Kidney capillary endothelial cell (primary cell): ENCODE data around the gene SIRT4.
"Not testable (repeated sequence)": the region's sequence is repeated elsewhere in the genome, so short reads cannot be mapped to it uniquely, and the experiment has no call there.

ENCODE experiments used
- DNase-seq: peaks from one replicate; pipeline ENCODE4 v3.0.0-alpha.2; 2018; ENCODE audit warnings: low spot score

Gene SIRT4

DNA sequence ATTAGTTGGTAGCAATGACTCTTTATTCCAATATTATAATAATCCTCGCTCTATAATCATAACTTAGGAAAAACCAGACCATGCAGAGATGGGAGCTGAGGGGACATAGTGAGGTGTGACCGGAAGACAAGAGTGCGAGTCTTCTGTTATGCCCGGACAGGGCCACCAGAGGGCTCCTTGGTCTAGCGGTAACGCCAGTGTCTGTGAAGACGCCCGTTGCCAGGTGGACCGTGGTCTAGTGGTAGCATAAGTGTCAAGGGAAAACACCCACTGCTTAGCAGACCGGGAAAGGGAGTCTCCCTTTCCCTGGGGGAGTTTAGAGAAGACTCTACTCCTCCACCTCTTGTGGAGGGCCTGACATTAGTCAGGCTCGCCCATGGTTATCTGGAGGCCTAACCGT lies 33.3 kb downstream of the SIRT4 start:
- DNase-seq: not testable (repeated sequence)

GRCh38 chr12:120336392-120336791 lies 34.3 kb downstream of the SIRT4 start:
- not testable (repeated sequence) for DNase-seq

DNA sequence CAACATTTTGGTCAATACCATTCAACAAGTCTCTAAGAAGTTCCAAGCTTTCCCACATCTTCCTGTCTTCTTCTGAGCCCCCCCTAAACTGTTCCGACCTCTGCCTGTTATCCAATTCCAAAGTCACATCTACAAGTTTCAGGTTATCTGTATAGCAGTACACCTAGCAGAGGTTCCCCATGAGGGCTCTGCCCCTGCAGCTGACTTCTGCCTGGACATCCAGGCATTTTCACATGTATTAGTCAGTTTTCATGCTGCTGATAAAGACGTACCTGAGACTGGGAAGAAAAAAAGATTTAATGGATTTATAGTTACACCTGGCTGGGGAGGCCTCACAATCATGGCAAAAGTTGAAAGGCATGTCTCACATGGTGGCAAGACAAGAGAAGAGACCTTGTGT lies 35.6 kb downstream of the SIRT4 start:
- no peak for DNase-seq

GRCh38 chr12:120339256-120339655 lies 37.1 kb downstream of the SIRT4 start:
- no peak for DNase-seq

DNA sequence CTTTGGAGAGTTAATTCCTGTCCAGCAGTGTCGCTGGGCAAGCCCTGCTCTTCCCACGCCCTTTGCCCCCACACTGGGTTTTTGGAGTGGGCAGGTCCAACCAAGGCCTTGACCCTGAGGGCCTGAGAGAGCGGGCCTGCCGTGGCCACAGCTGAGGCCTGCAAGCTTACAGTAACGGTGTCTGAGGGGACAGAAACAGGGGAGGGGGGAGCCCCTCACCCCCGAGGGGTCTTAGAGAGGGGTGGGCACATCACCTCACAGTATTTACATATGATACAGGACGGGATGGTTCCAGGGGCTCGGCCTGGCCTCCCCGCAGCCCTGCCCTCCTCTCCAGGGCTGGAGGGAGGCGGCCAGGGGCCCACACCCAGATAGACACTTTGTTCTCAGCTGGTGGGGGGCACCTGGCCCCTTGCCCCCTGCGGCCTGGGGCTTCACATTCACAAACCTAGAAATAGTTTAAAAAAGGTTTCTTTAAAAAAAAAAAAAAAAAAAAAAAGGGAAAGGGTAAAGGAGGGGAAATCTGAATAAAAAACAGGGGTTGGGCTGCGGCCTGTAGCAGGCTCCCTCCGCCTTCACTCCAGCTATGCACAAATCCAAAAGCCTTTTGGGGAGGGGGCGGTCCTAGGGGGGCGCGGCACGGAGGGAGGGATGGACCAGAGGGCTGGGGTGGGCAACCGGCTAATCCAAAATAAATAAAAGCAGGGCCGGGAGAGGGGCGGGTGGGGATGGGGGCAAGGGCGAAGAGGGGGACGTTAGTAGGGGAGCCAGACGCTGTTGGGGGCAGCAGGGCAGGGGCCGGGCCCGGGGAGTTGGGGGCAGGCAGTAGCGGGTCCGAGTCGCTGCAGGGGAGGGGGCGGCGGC lies 40.3 kb downstream of the SIRT4 start:
- no peak for DNase-seq

- DNase-seq: no peak
Observed at GRCh38 chr12:120343039-120343537, 41.0 kb downstream of the SIRT4 start.

DNA sequence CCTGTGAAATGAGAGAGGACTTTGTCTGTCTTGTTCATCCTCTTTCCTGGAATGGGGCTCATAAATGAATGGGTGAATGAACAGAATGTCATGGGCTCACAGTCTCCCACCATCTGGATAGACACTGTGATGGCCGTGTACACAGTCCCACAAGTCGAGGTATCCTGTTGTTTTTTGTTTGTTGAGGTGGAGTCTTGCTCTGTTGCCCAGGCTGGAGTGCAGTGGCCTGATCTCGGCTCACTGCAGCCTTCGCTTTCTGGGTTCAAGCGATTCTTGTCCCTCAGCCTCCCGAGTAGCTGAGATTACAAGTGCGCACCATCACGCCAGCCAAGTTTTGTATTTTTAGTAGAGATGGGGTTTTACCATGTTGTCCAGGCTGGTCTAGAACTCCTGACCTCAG lies 41.6 kb downstream of the SIRT4 start:
- no peak for DNase-seq

DNA sequence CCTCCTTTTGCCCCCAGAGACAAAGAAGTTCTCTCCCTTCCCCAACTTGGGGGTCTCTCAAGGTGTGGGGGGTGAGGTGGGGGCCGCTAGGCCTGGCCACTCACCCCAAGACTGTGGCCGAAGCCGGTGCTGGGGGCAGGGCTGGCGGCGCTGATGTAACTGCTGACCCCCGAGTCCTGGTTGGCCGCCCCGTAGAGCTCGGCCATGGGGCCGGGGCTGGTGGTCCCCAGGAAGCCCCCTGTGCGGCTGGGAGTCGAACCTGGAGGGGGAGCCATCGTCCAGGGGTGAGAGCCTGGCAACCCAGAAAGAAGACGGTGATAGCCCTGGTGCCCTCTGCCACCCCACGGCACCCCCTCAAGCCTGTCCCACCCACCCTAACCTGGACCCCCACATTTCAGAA lies 43.9 kb downstream of the SIRT4 start:
- no peak for DNase-seq

DNA sequence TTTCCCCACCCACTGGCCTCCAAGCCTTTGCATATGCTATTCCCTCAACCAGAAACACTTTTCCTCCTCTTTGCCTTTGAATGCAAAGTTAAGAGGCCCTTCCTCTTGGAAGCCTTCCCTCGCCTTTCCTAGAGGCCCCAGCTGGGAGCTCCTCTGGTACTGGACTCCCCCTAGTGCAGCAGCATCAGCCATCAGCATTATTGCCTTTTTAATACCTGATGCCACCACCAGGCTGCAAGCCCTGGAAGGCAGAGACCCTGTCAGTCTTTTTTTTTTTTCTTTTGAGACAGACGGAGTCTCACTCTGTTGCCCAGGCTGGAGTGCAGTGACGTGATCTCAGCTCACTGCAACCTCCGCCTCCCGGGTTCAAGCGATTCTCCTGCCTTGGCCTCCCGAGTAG lies 44.6 kb downstream of the SIRT4 start:
- DNase-seq: no peak

DNA sequence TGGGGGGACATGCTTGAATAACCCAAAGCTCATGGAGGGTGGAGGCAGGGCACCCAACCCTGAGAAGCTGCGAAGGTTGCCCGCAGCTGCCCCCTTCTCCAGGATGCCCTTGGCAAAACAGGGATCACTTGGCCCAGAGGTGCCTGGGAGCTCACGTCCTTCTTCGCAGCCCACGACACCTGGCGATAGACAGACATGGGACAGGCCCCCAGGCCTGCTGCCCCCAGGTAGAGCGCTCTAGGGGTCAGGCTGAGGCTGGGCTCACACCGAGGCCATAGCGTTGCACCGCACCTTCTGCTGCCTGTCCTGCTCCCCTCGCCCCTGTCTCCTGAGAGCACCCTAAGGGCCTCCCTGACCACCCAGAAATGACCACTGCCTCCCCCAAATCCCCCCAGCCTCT lies 45.6 kb downstream of the SIRT4 start:
- DNase-seq: no peak

DNA sequence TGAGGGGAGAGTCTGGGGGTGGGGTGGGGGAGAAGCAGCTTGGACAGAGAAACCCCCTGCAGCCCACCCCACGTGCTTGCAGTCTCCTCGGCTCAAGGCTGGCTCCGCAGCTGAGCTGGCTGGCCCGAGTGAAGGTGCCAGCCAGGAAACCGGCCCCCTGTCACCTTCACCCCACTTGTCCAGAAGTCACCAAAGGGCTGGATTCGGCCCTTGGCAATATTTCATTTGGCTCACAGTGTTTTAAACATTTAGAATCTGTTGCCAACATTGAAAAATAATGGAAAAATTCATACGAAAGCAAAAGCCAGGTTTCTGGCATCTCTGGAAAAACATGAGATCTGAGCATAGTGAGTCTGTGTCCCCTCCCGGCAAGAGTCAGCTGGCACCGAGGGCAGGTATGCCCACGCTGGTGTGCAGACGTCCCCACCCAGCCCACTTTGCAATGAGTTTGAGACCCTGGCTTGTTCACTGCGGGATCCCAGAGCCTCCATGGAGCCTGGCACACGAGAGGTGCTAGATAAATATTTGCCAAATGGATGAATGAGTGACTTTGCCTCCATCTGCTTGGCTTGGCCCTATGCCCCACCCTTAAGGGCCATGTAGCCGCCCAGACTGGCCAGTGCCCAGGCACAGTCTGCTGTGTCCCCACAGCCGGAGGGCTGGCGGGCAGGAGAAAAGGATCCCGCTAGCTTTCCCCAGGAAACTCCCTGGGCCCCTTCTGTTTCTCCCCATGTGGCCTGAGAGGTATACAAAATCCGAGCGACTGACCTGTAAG lies 48.6 kb downstream of the SIRT4 start:
- DNase-seq: no peak

DNA sequence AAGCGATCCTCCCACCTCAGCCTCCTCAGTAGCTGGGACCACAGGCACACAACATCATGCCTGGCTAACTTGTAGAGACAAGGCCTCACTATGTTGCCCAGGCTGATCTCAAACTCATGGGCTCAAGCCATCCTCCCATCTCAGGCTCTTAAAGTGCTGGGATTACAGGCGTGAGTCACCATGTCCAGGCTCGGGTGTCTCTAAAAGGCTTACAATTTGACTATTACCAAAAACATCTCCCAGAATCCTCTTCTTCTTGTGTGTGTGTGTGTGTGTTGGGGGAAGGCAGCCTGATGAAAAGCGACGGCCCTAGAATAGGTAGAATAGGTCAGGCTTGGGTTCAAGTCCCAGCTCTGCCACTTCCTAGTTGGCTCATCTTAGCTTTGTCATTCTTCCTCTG lies 50.0 kb downstream of the SIRT4 start:
- no peak for DNase-seq

GRCh38 chr12:120353136-120353535 lies 51.0 kb downstream of the SIRT4 start:
- DNase-seq: no peak

DNA sequence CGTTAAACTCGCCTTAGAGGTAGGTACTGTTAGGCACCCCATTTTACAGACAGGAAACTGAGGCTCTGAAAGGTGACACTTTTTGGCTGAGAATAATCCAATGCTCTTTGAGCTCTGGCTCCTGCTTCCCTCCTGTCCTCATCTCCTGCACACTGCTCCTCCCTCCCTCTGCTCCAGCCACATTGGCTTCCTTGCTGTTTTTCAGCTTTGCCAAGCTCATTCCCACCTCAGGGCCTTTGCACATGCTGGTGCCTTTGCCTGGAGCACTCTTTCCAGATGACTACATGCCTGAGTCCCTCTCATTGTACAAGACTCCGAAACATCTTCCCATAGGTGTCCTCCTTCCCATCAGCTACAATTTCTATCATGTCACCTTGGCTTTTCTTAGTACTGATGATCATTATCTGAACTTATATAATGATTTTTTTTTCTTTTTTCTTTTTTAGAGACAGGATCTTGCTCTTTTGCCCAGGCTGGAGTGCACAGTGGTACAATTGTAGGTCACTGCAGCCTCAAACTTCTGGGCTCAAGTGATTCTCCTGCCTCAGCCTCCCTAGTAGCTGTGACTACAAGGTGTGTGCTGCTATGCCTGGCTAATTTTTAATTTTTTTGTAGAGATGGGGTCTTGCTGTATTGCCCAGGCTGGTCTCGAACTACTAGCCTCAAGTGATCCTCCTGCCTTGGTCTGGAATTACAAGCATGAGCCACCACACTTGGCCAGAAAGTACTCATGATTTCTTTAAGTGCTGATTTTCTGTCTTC lies 51.6 kb downstream of the SIRT4 start:
- no peak for DNase-seq

- peak; percentile 78 for DNase-seq
Observed at GRCh38 chr12:120356567-120357030, 54.5 kb downstream of the SIRT4 start.

DNA sequence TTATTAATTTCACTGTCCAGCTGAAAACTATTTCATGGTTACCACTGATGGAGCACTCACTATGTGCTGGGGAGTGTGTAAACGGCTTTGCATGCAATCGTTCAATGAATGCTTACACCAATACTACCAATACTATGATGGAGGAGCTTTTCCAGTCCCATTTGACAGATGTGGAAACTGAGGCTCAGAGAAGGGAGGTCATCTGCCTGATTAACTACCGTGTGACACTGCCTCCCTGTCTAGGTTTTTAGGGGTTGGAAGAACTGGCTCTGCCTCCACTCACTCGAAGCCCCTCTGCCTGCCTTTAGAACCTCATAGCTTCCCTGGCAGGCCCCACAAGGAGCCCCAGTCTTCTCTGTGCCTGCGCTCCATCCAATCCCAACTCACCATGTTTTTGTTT lies 55.0 kb downstream of the SIRT4 start:
- DNase-seq: no peak

- DNase-seq: no peak
Observed at GRCh38 chr12:120358412-120359100, 56.4 kb downstream of the SIRT4 start.

DNA sequence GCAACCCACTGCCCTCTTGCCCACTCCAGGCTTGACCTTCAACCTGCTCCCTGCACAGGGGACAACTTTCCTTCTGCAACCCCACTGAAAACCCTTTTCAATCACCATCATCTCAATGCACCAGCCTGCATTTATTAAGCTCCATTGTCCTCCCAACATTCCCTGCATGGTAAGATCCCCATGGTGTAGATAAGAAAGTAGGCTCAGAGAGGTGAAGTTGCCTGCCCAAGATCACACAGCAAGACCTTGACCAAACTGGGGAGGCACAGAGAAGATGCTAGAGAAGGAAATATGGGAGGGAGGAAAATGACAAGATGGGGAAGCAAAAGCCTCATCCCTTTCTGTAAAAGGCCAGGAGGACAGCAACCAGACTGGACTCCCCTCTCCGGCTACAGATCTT lies 57.0 kb downstream of the SIRT4 start:
- DNase-seq: no peak

DNA sequence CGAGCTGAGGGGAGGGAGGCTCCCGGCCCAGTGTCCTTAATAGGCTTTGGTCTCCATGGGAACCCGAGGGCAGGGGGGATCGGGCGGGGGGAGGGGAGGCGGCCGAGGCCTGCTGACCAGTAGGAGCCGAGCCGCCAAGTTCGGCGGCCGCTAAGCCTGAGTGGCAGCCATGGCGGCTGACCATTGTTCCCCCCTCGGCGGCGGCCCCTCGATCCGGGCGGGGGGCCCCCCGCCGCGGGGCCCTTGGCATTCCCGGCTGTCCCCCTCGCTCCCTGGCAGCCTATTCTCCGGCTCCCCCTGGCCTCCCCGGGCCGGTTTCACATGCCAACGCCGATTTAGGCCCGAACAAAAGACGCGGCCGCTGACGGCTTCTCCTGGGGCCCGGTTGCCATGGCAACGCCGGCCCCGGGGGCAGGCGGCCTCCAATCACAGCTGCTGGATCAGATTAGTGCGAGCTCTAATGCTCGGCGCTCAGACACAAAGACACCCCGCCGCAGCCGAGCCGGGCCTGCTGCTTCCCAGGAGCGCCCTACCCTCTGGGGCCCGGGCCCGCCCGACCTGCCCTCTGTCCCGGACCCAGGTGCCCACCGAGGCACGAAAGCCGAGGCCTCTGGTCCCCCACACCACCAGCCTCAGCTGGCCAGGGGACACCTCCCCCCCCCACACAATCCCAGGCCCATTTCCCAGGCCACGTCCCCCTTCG lies 59.5 kb downstream of the SIRT4 start:
- DNase-seq: peak; percentile 25
